Activated naive CD8-positive, alpha-beta T cell treated with anti-CD3 and anti-CD28 coated beads, Interleukin-2, amount 50 U/mL, for 16 hours (primary cell): Measurements from ENCODE around the gene EXOC6.
"Not testable (repeated sequence)": the region's sequence is repeated elsewhere in the genome, so short reads cannot be mapped to it uniquely, and the experiment has no call there.

Experiments used
- DNase-seq: peaks from one replicate; pipeline ENCODE4 v3.0.0-alpha.2; 2020; ENCODE audit warnings: low read depth, low spot score

The EXOC6 gene

DNA sequence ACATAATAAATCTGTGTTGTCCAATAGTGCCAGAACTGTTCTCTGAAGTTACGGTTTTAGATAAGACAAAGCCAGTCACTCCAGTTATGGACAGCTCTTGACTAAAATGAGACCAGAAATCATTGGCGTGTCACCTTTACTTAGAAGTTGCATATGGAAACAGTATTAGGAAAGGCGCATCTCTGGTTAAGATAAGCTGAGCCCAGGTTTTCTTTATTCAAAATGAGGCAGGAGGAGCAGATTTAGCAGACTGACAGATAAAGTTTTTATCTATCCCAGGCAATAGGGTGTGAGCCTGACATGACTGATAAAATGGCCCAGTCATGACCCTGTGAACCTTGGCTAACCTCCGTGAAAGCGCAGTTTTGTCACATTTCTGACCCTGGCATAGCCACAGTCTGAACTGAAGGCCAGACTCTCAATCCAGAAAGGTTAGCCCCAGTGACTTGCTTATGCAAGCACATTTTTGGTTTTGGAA lies 229.6 kb downstream of the EXOC6 start:
- DNase-seq, result no peak

GRCh38 chr10:93079663-93080349 lies 231.5 kb downstream of the EXOC6 start:
- DNase-seq, result no peak

DNA sequence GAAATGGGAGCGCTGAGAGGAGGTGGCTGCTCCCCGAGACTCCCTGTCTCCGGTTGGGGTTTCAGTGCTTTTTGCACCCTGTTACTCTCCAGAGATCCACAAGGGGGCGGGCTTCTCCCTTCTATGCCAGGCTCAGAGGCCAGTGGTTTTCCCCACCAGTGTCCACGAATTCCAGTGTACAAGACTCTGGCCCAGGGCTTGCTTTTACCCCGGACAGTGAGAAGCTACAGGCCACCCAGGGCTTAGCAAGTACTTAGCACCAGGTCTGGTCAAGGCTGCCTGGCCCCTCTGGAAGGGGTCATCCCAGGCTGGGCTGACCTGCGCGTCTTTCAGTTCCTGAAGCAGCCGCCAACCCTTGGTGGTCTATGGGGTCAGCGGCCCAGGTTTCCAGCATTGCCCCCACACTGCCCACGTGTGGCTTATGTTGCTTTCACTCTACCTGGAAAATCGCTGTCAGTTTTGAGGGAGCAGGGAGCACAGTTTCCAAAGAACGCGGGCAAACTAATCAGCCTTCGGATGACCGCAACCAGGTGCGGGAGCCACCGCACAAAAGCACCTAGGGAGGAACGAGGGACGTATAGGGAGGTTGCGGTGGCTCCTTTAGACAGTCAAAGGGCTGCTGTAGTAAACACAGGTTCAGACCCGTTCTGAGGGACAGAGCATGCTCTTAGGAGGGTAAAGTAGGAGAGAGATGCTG lies 232.2 kb downstream of the EXOC6 start:
- DNase-seq, result no peak

DNA sequence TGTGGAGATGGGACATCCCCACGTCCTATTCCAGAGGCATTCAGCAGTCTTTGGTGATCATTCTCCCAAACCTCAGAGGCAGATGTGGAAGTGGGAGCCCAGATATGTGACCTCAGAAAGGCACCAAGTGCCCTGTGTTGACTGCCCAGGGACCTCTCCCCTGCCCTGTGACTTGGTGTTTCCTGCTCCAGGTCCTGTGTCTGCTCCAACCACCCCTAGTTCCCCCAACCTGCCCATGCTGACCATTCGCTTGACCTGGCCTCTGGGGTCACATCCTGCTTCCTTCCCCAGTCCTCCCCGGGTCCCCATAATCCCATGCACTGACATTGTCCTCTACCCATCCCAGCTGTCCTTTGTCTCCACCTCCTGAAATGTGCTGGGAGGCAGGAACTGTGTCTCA lies 233.0 kb downstream of the EXOC6 start:
- DNase-seq, result no peak

GRCh38 chr10:93081834-93082233 lies 233.5 kb downstream of the EXOC6 start:
- DNase-seq, result no peak

GRCh38 chr10:93083743-93084539 lies 235.6 kb downstream of the EXOC6 start:
- DNase-seq, result no peak

GRCh38 chr10:93085272-93085859 lies 237.0 kb downstream of the EXOC6 start:
- no peak for DNase-seq

DNA sequence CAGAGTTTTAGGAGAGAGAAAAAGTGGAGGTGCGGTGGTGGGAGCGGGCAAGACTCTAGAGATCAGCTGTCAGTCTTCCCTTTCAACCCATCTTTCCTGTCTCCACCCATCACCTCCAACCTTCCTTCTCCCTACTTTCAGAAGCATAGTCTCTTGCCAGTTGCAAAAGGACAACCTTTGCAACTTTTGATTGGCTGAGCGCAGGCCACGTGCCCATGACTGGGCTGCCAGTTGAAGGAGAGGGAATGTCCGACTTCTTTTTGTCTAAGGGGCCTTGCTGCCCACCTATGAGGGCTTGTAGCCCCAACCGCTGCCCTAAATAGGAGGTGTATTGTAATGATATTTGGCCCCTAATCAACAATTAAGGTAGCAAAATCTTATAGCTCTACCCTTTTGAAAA lies 238.0 kb downstream of the EXOC6 start:
- no peak for DNase-seq

DNA sequence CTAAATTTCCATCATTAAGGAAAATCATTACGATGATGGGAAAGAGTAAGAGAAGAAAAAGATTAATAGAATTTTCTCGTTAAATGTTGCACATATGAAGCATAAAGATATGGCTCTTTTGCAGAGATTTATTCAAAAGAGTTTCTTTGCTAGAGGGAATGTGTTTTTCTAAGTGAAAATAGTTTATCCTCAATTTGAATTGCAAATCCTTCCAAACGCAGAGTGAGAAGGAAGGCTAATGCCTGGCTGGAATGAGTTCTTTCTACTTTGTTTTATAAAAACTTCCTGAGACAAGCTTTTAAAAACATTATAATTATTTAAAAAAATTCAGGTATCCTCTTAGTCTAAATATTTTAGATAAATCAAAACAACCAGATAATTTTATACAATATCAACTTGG lies 239.5 kb downstream of the EXOC6 start:
- no peak for DNase-seq

DNA sequence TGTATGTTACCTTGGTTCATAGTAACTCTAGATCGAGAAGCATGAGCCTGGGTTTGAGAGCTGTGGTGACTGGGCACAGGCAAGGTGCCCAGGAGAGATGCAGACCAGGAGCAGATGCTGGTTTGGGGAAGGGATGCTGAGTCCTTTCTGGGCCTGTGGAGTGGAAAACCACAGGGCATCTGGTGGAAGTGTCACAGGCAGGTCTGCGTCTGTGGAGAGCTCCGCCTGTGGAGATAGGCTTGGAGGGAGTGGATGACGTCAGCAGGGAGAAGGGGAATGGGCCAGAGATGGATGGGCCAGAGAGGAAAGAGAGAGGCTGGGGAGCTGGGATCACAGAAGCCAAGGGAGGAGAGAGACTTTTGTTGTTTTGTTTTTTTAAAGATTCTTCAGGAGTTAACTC lies 240.1 kb downstream of the EXOC6 start:
- DNase-seq, result no peak

GRCh38 chr10:93090619-93091018 lies 242.3 kb downstream of the EXOC6 start:
- DNase-seq, result no peak

- DNase-seq, result no peak
Observed at GRCh38 chr10:93091960-93092359, 243.6 kb downstream of the EXOC6 start.

DNA sequence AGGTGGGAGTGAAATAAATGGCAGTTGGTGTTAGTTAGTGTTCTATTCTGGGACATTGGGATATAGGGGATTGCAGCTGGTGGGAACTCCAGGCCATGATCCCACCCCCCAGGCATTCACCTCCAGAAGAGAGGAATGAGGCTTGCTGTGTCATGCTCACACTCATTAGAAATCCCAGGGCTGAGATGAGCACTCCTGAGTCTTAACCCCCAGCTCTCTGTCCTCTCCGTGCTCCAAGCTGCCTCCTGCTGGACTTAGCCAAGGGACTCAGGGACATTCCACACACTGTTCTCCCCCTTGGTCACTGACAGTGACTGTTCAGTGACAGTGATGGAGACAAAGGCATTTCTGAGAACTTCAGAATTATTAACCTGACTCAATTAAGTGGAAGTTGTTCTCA lies 246.9 kb downstream of the EXOC6 start:
- no peak for DNase-seq

DNA sequence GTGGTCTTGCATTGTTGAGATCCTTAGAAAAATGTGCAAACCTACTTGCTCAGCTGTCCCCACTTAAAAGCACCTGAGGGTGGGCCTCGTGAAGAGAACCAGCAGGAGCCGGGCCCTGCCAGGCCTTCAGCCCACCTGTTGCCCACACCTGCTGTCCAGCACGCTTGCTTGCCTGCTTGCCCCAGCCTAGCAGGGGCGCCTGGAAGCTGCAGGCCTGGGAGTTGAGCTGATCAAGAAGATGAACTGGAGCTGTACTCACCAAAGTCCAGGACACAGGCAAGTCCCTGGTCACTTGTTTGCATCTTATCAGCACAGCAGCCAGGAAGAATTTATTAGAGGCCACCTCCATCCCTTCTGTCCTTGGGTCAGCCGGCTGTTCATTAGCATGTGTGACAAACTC lies 248.6 kb downstream of the EXOC6 start:
- DNase-seq, result no peak

GRCh38 chr10:93097386-93097785 lies 249.1 kb downstream of the EXOC6 start:
- no peak for DNase-seq

GRCh38 chr10:93098816-93099215 lies 250.5 kb downstream of the EXOC6 start:
- DNase-seq, result no peak

DNA sequence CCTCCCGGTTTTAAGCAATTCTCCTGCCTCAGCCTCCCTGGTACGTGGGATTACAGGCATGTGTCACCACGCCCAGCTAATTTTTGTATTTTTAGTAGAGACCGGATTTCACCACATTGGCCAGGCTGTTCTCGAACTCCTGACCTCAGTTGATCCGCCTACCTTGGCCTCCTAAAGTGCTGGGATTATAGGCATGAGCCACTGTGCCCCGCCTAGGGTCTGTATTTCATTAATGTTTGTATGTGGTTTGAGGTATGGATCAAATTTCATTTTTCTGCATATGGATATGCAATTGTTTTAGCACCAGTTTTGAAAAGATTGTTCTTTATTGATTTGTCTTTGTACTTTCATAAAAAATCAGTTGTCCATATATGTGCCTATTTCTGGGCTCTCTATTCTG lies 251.3 kb downstream of the EXOC6 start:
- no peak for DNase-seq

DNA sequence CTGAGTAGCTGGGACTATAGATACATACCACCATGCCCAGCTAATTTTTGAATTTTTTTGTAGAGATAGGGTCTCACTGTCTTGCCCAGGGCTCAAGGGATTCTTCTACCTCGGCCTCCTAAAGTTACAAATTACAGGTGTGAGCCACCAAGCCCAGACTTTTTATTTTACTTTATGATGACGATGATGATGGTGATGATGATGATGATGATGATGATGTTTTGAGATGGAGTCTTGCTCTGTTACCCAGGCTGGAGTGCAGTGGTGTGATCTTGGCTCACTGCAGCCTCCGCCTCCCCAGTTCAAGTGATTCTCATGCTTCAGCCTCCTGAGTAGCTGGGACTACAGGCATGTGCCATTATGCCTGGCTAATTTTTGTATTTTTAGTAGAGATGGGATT lies 252.8 kb downstream of the EXOC6 start:
- DNase-seq, result not testable (repeated sequence)

- no peak for DNase-seq
Observed at GRCh38 chr10:93103953-93104352, 255.6 kb downstream of the EXOC6 start.

- DNase-seq, result no peak
Observed at GRCh38 chr10:93106631-93107072, 258.3 kb downstream of the EXOC6 start.
